Measurements from ENCODE around the gene TBC1D21. TPM values are rescaled to one million over a fixed set of nuclear protein-coding genes. Genes with fewer than 3 reads are reported as not detected.

Gene TBC1D21
- total RNA-seq, 4 donors from 2014 or later, result not detected

- peak overlapping the region in 2 of 3 donors; percentile 21 to 64 for H3K4me3 ChIP-seq (replicated peaks in 1 of 3)
These were observed 54.8 kb downstream of the TBC1D21 start for GRCh38 chr15:73928241-73928579.

DNA sequence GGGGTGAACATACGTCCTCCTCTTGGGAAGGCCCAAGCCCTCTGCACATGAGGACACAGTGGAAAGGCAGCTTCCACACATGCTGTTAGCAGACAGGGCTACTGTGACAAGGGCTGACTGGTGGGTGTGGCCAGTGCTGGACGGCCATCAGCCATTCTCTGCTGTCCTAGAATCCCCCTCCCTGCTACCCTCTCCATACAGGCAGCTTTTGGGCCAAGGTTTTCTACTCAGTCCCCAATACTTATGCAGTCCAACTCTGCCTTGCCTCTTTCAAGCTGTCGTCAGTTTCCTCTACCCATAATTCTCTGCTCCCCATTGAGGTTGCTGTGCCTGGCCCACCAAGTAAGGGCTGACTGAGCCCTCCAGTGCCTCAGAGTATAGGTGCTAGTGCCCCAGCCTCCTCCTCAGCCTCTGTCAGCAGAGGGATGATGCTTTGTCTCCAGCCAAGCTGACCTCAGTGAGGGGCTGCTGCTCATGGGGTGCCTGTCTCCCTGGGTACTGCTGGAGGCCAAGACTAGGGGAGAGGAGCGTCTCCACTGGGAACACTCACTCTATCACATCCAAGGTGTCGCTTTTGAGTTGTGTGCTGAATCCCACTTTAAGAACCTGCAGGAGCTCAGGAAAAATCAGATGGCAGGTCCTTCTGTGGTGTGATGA is 55.7 kb downstream of the TBC1D21 start:
- no peaks in the 10 kb centered on the region for H3K9me3 ChIP-seq
- H3K36me3 ChIP-seq, result no peaks in the 10 kb centered on the region
- H3K4me1 ChIP-seq, result peaks cover 9 to 21% of the 10 kb centered on the region in 2 donors
- no peaks in the 10 kb centered on the region for H3K27me3 ChIP-seq
- intact Hi-C loops (cut with DNase I), result no loop called here
- 52 to 72% methylated on average over 4 to 5 of the region's 5 CpGs for WGBS, 2 donors
- no peak for DNase-seq
- H3K4me3 ChIP-seq (replicated peaks in 1 of 3), result no peak overlapping the region
- no peak overlapping the region for H3K27ac ChIP-seq
- TF ChIP-seq CTCF (IDR thresholded peaks at IDR 0.05) (no peak), POLR2A (IDR thresholded peaks at IDR 0.05) (no peak)

More at GRCh38 chr15:73928241-73928579, 54.8 kb downstream of the TBC1D21 start:
- Histone ChIP-seq H3K9me3 (no peaks in the 10 kb centered on the region), H3K27me3 (no peaks in the 10 kb centered on the region), H3K27ac (no peak overlapping the region), H3K4me1 (peaks cover 12 to 30% of the 10 kb centered on the region in 2 donors), H3K36me3 (no peaks in the 10 kb centered on the region)
- intact Hi-C loops (cut with DNase I), result no loop called here
- 48 to 74% methylated on average over 3 of the region's 3 CpGs for WGBS, 2 donors
- DNase-seq, result peak in 1 of 2 donors; percentile 45
- no peak for TF ChIP-seq CTCF (IDR thresholded peaks at IDR 0.05)
- no peak for TF ChIP-seq POLR2A (IDR thresholded peaks at IDR 0.05)

- Histone ChIP-seq H3K27me3 (no peaks in the 10 kb centered on the region), H3K4me1 (peaks cover 9 to 13% of the 10 kb centered on the region in 2 donors), H3K9me3 (no peaks in the 10 kb centered on the region), H3K27ac (no peak overlapping the region), H3K4me3 (replicated peaks in 1 of 3) (no peak overlapping the region), H3K36me3 (no peaks in the 10 kb centered on the region)
- 67 to 68% methylated on average over 6 to 7 of the region's 8 CpGs for WGBS, 2 donors
- TF ChIP-seq POLR2A (IDR thresholded peaks at IDR 0.05), result no peak
- no peak for TF ChIP-seq CTCF (IDR thresholded peaks at IDR 0.05)
- no peak for DNase-seq
- intact Hi-C loops (cut with DNase I), result no loop called here
These were observed 57.0 kb downstream of the TBC1D21 start for GRCh38 chr15:73930371-73930770.

DNA sequence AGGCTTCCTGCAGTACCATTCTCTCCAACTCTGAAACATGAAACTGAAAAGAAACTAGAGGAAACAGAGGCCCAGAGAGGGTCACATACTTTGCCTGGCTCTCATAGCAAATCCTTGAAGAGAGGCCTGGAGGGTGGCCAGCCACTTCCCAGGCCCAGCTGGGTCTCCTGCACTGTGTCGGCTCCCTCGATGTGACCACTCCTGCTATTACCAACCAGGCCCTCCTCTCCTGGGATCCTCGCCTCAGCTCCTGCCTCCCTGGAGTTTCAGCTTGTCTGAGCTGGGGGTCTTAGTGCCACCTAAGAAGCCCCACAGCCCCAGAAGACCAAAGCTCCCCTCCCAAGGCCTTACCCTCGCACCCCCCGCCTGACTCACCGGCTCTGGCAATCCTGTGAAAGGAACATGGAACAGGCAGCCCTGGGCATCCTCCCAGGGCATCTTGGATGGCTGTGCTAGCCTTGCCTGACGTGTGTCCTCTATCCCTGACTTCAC is 57.5 kb downstream of the TBC1D21 start:
- Histone ChIP-seq H3K9me3 (no peaks in the 10 kb centered on the region), H3K27me3 (no peaks in the 10 kb centered on the region), H3K4me3 (replicated peaks in 1 of 3) (no peak overlapping the region), H3K27ac (no peak overlapping the region), H3K4me1 (peaks cover 9% of the 10 kb centered on the region in 2 donors), H3K36me3 (no peaks in the 10 kb centered on the region)
- no peak for TF ChIP-seq CTCF (IDR thresholded peaks at IDR 0.05)
- TF ChIP-seq POLR2A (IDR thresholded peaks at IDR 0.05), result no peak
- intact Hi-C loops (cut with DNase I), result no loop called here
- 80 to 89% methylated on average over 6 of the region's 7 CpGs for WGBS, 2 donors
- DNase-seq, result no peak

GRCh38 chr15:73931441-73931840 is 58.1 kb downstream of the TBC1D21 start:
- DNase-seq, result no peak
- WGBS, 2 donors, result 68 to 71% methylated on average over 2 of the region's 2 CpGs
- H3K27ac ChIP-seq, result no peak overlapping the region

More at GRCh38 chr15:73931441-73931840, 58.1 kb downstream of the TBC1D21 start:
- Histone ChIP-seq H3K4me1 (peaks cover 6 to 8% of the 10 kb centered on the region in 2 donors), H3K27me3 (no peaks in the 10 kb centered on the region), H3K9me3 (no peaks in the 10 kb centered on the region), H3K36me3 (no peaks in the 10 kb centered on the region), H3K4me3 (replicated peaks in 1 of 3) (no peak overlapping the region)
- intact Hi-C loops (cut with DNase I), result no loop called here
- TF ChIP-seq POLR2A (IDR thresholded peaks at IDR 0.05), result no peak
- TF ChIP-seq CTCF (IDR thresholded peaks at IDR 0.05), result no peak
